Mucosa of descending colon (tissue), 3 donors: ENCODE measurements around the gene UMAD1. TPM values are rescaled to one million over a fixed set of nuclear protein-coding genes. Genes with fewer than 3 reads are reported as not detected.

ENCODE experiments used
- ATAC-seq: fragments of 200-7000 bp; cut with Tn5 transposase; one replicate; pipeline ENCODE4 v1.9.1; 2020; ENCODE audit warnings: mild to moderate bottlenecking, moderate library complexity
- DNase-seq, 3 donors: peaks; one replicate each; pipeline ENCODE4 v3.0.0-alpha.2; 2020
- H3K36me3 ChIP-seq: fragments of 200-600 bp; one replicate; pipeline ENCODE4 v1.8.0; 2021; ENCODE audit warnings: low read depth, mild to moderate bottlenecking
- H3K4me1 ChIP-seq: fragments of 200-600 bp; one replicate; pipeline ENCODE4 v1.8.0; 2021; ENCODE audit warnings: low read depth, mild to moderate bottlenecking
- H3K4me3 ChIP-seq: fragments of 200-600 bp; one replicate; pipeline ENCODE4 v1.8.0; 2021; ENCODE audit warnings: mild to moderate bottlenecking
- H3K9me3 ChIP-seq: fragments of 200-600 bp; one replicate; pipeline ENCODE4 v1.8.0; 2021; ENCODE audit warnings: mild to moderate bottlenecking
- CTCF ChIP-seq: fragments of 200-600 bp; IDR thresholded peaks from one replicate; pipeline ENCODE4 v1.8.0; 2022; ENCODE audit warnings: antibody characterized with exemption, mild to moderate bottlenecking
- intact Hi-C, 2 donors: fragments of 100-400 bp; cut with DNase I in 1 of 2; cut with micrococcal nuclease in 1 of 2; formaldehyde crosslinking; loops; one replicate each; pipeline versions ENCODE4 v1.11.0 to v1.11.1; 2022; cut with DNase I, micrococcal nuclease
- total RNA-seq, 3 donors: library from RNA; stranded (reverse); fragmentation: NEBNext Ultra II Directional in 2 of 3; extraction: Animal tissue kit (Norgen Biotek cat#: 25700) in 2 of 3; gene quantifications; one replicate each; pipeline versions ENCODE4 v1.2.1 to v1.2.4, GENCODE V29; 2021 to 2023
- donor health status: DM: no; HTN: no; CAD: no; lungs with moderate emphysema.
- donor health status: DM: no; HTN: no; CAD: no.
- donor health status: DM: no; HTN: yes; CAD: no.

Gene UMAD1
- total RNA-seq, 3 donors from 2014 or later: 18.5 to 22.1 (median 18.6) TPM

- Histone ChIP-seq H3K36me3 (no peaks in the 10 kb centered on the region), H3K4me3 (no peak overlapping the region), H3K4me1 (no peaks in the 10 kb centered on the region), H3K9me3 (no peaks in the 10 kb centered on the region)
- ATAC-seq: no peak
- intact Hi-C loops: no loop called here
- TF ChIP-seq CTCF: no peak
- no peak for DNase-seq
Measured at GRCh38 chr7:7805511-7806153, 165.1 kb downstream of the UMAD1 start.

- TF ChIP-seq CTCF: no peak
- ATAC-seq (no peak), DNase-seq (no peak)
- Histone ChIP-seq H3K9me3 (no peaks in the 10 kb centered on the region), H3K4me1 (no peaks in the 10 kb centered on the region), H3K36me3 (no peaks in the 10 kb centered on the region), H3K4me3 (no peak overlapping the region)
- intact Hi-C loops: no loop called here
Measured at GRCh38 chr7:7808156-7808555, 167.6 kb downstream of the UMAD1 start.

GRCh38 chr7:7808626-7809025 is 168.1 kb downstream of the UMAD1 start:
- Histone ChIP-seq H3K36me3 (no peaks in the 10 kb centered on the region), H3K9me3 (no peaks in the 10 kb centered on the region), H3K4me1 (no peaks in the 10 kb centered on the region), H3K4me3 (no peak overlapping the region)
- ATAC-seq (no peak), DNase-seq (no peak)
- intact Hi-C loops: no loop called here
- TF ChIP-seq CTCF: no peak

GRCh38 chr7:7810380-7810779 is 169.8 kb downstream of the UMAD1 start:
- DNase-seq: no peak
- TF ChIP-seq CTCF: no peak
- Histone ChIP-seq H3K4me1 (peaks cover 1% of the 10 kb centered on the region), H3K4me3 (no peak overlapping the region), H3K9me3 (no peaks in the 10 kb centered on the region), H3K36me3 (no peaks in the 10 kb centered on the region)
- intact Hi-C loops: no loop called here
- ATAC-seq: no peak

- Histone ChIP-seq H3K36me3 (no peaks in the 10 kb centered on the region), H3K9me3 (no peaks in the 10 kb centered on the region), H3K4me3 (no peak overlapping the region), H3K4me1 (peaks cover 5% of the 10 kb centered on the region)
- DNase-seq (no peak), ATAC-seq (no peak)
- no peak for TF ChIP-seq CTCF
- intact Hi-C loops: no loop called here
Measured at GRCh38 chr7:7810826-7811225, 170.3 kb downstream of the UMAD1 start.

- intact Hi-C loops: no loop called here
- Histone ChIP-seq H3K9me3 (no peaks in the 10 kb centered on the region), H3K4me3 (no peak overlapping the region), H3K36me3 (no peaks in the 10 kb centered on the region), H3K4me1 (peaks cover 5% of the 10 kb centered on the region)
- peak; percentile 23 for ATAC-seq
- TF ChIP-seq CTCF: no peak
- no peak for DNase-seq
Measured at GRCh38 chr7:7812112-7812511, 171.6 kb downstream of the UMAD1 start.
